ENCODE data around the gene P2RX3.
"Not testable (repeated sequence)": the region's sequence is repeated elsewhere in the genome, so short reads cannot be mapped to it uniquely, and the experiment has no call there.

P2RX3 gene

GRCh38 chr11:57399972-57400578 lies 61.9 kb downstream of the P2RX3 start:
- DNase-seq (ENCODE audit: low spot score), result no peak

- no peak for DNase-seq (ENCODE audit: low spot score)
Measured at GRCh38 chr11:57402188-57403002, 64.2 kb downstream of the P2RX3 start.

- DNase-seq (ENCODE audit: low spot score), result not testable (repeated sequence)
Measured at GRCh38 chr11:57403003-57403801, 65.0 kb downstream of the P2RX3 start.

- no peak for DNase-seq (ENCODE audit: low spot score)
Measured at GRCh38 chr11:57403802-57404147, 65.6 kb downstream of the P2RX3 start.

GRCh38 chr11:57405271-57405860 lies 67.2 kb downstream of the P2RX3 start:
- DNase-seq (ENCODE audit: low spot score), result no peak

GRCh38 chr11:57406337-57406904 lies 68.3 kb downstream of the P2RX3 start:
- no peak for DNase-seq (ENCODE audit: low spot score)

- DNase-seq (ENCODE audit: low spot score), result no peak
Measured at GRCh38 chr11:57407010-57407920, 69.1 kb downstream of the P2RX3 start.

GRCh38 chr11:57407941-57408475 lies 69.9 kb downstream of the P2RX3 start:
- no peak for DNase-seq (ENCODE audit: low spot score)

GRCh38 chr11:57408771-57409170 lies 70.6 kb downstream of the P2RX3 start:
- DNase-seq (ENCODE audit: low spot score), result no peak

- no peak for DNase-seq (ENCODE audit: low spot score)
Measured at GRCh38 chr11:57409321-57410100, 71.4 kb downstream of the P2RX3 start.

- DNase-seq (ENCODE audit: low spot score), result no peak
Measured at GRCh38 chr11:57410287-57410686, 72.1 kb downstream of the P2RX3 start.

- DNase-seq (ENCODE audit: low spot score), result no peak
Measured at GRCh38 chr11:57413681-57414080, 75.5 kb downstream of the P2RX3 start.

GRCh38 chr11:57414612-57415212 lies 76.6 kb downstream of the P2RX3 start:
- DNase-seq (ENCODE audit: low spot score), result no peak

- DNase-seq (ENCODE audit: low spot score), result no peak
Measured at GRCh38 chr11:57416436-57416835, 78.3 kb downstream of the P2RX3 start.

- no peak for DNase-seq (ENCODE audit: low spot score)
Measured at GRCh38 chr11:57417056-57417455, 78.9 kb downstream of the P2RX3 start.

GRCh38 chr11:57418131-57418530 lies 80.0 kb downstream of the P2RX3 start:
- DNase-seq (ENCODE audit: low spot score), result no peak

- no peak for DNase-seq (ENCODE audit: low spot score)
Measured at GRCh38 chr11:57419146-57419545, 81.0 kb downstream of the P2RX3 start.

- no peak for DNase-seq (ENCODE audit: low spot score)
Measured at GRCh38 chr11:57421066-57421465, 82.9 kb downstream of the P2RX3 start.

GRCh38 chr11:57421805-57422204 lies 83.7 kb downstream of the P2RX3 start:
- no peak for DNase-seq (ENCODE audit: low spot score)
